Large intestine (tissue), 3 donors: ENCODE measurements around the gene WDR89. TPM values are rescaled to one million over a fixed set of nuclear protein-coding genes. Genes with fewer than 3 reads are reported as not detected.
"Not testable (repeated sequence)": the region's sequence is repeated elsewhere in the genome, so short reads cannot be mapped to it uniquely, and the experiment has no call there.

Source experiments
- DNase-seq, 2 donors: peaks; one replicate each; pipeline versions ENCODE4 v3.0.0 to v3.0.0-alpha.2; 2013
- H3K27ac ChIP-seq: one replicate; pipeline ENCODE4 v1.5.1; 2013; ENCODE audit warnings: low read length
- H3K27me3 ChIP-seq: 2 replicates; pipeline ENCODE4 v1.6.1; 2013; ENCODE audit warnings: low read length; ENCODE audit not compliant: control insufficient read depth, insufficient read depth
- H3K36me3 ChIP-seq: 2 replicates; pipeline ENCODE4 v1.6.1; 2013; ENCODE audit warnings: low read length; ENCODE audit not compliant: control insufficient read depth, insufficient read depth
- H3K4me1 ChIP-seq: one replicate; pipeline ENCODE4 v1.6.1; 2013; ENCODE audit warnings: low read length; ENCODE audit not compliant: control insufficient read depth, insufficient read depth
- H3K4me3 ChIP-seq: one replicate; pipeline ENCODE4 v1.5.1; 2013; ENCODE audit warnings: low read length
- H3K9me3 ChIP-seq: one replicate; pipeline ENCODE4 v1.6.1; 2013; ENCODE audit warnings: mild to moderate bottlenecking, low read depth, low read length, moderate library complexity; ENCODE audit not compliant: control insufficient read depth
- WGBS: methylation state at CpG from one replicate; pipeline ENCODE4 v1.1.5; 2013; ENCODE audit warnings: low lambda C conversion rate; ENCODE audit not compliant: insufficient coverage; 5-methylcytosine and 5-hydroxymethylcytosine counted together
- polyA plus RNA-seq: library from polyadenylated mRNA; unstranded; fragments of 120-200 nt; gene quantifications from one replicate; pipeline ENCODE4 v1.2.1, GENCODE V29; 2013

WDR89 gene
- polyA plus RNA-seq, 1 donor: 13.0 TPM

DNA sequence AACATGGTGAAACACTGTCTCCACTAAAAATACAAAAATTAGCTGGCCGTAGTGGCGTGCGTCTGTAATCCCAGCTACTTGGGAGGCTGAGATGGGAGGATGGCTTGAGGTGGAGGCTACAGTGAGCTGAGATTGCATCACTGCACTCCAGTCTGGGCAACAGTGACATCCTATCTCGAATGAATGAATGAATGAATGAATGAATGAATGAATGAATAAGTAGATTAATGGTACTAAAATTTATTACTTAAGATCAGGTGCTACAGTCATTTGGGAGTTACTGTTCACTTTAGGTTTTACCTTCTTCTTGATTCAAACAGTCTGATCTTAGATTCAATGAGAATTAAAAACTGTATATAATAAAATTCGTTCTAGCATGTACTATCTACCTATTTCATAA is 31.6 kb upstream of the WDR89 start:
- H3K4me3 ChIP-seq: no peak overlapping the region
- 83% methylated on average over 5 of the region's 5 CpGs for WGBS

DNA sequence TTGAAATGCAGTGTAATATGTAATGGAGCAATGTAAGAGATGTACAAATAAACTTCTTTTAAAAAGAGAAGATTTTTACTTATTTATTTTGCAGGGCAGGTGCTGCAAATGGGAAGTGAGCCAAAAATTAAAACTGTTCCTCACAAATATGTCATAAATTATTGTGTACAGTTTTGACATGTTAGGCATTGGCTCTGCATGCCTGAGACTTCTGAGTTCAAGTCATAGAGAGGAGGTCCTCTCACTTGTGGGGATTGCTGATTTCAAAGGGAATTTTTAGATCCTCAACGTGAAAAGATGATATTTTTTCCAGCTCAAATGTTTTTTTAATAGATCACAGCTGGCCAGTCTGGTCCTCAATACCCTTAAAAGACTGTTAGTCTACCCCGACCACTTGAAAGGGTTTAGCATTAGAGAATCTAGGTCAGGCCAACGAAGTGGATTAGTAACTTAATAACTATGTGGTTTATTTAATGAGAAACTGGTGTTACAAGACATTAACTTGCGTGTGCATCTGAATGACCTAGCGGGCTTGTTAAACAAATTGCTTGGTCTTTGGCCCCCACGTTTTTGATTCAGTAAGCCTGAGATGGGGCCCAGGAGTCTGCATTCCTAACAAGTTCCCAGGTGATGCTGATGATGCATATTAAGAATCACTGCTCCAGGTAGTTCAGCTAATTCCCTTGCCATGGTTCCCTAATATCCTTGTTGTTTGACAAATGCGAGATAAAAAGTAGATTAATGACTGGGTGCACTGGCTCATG is 30.9 kb upstream of the WDR89 start:
- Histone ChIP-seq H3K4me1 (no peaks in the 10 kb centered on the region), H3K27ac (no peak overlapping the region), H3K4me3 (no peak overlapping the region), H3K9me3 (no peaks in the 10 kb centered on the region), H3K27me3 (no peaks in the 10 kb centered on the region), H3K36me3 (no peaks in the 10 kb centered on the region)
- WGBS: no CpG with 5 or more reads among the region's 7 CpGs
- no peak for DNase-seq

More for the DNA sequence above, 31.6 kb upstream of the WDR89 start:
- Histone ChIP-seq H3K9me3 (no peaks in the 10 kb centered on the region), H3K4me1 (no peaks in the 10 kb centered on the region), H3K36me3 (no peaks in the 10 kb centered on the region), H3K27me3 (no peaks in the 10 kb centered on the region), H3K27ac (no peak overlapping the region)
- DNase-seq: no peak

DNA sequence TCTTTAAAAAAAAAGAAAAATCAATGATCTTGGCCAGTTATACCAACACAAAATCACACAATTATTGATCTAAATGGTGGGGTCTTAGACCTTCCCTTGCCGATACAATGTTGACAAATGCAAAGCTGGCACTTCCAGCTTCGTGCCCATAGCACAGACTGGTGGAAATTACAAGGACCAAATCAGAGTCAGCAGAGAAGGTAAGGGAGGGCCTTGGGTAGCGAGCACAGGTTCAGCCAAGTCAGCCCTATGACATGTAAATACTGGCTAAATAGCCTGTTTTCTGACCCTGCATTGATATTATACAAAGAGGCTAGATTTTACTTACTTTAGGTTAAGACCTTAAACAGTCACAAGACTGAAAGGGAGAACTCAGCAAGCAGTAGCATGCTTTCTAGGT is 30.3 kb upstream of the WDR89 start:
- Histone ChIP-seq H3K27ac (no peak overlapping the region), H3K27me3 (no peaks in the 10 kb centered on the region), H3K36me3 (no peaks in the 10 kb centered on the region), H3K4me3 (no peak overlapping the region), H3K9me3 (no peaks in the 10 kb centered on the region), H3K4me1 (no peaks in the 10 kb centered on the region)
- no CpG with 5 or more reads among the region's 3 CpGs for WGBS
- DNase-seq: no peak

DNA sequence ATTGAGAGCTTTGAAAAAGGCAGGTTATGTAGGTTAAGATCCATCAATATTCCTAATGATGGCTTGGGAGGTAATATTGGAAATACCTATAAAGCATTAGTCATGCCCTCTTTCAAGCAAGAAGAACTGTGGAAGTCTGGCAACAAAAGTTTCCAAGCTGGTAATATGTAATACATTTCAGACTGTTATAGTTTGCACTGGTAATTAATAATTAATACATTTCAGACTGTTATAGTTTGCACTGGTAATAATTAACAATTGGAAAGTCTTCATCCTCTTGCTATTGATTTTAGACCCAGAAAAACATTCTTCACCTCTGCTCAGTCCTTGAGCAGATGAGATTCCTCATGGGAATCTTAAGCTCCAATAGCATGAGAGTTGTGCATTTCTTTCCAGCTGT is 29.0 kb upstream of the WDR89 start:
- Histone ChIP-seq H3K27ac (no peak overlapping the region), H3K4me3 (no peak overlapping the region)

DNA sequence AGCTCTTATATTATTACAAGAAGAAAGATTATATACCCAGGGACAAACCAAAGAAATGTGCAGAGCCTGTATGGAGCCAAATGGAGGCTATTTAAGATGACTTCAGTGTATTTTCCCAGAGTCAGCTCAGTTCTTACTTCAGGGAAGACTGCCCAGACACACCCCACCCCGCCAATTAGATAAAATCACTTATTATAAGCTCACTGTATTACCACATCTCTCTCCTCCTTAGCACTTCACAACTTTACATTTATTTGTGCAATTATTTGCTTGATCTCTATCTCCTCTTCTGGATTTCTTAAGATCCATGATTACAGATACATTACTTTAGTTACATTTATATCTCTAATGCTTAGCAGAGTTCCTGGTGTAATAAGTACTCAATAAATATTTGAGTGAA is 24.7 kb upstream of the WDR89 start:
- Histone ChIP-seq H3K27me3 (no peaks in the 10 kb centered on the region), H3K4me3 (no peak overlapping the region), H3K9me3 (peaks cover 6% of the 10 kb centered on the region), H3K27ac (no peak overlapping the region), H3K4me1 (no peaks in the 10 kb centered on the region), H3K36me3 (no peaks in the 10 kb centered on the region)
- 70% methylated on average over 1 of the region's 1 CpG for WGBS
- DNase-seq: no peak

More for the DNA sequence above, 29.0 kb upstream of the WDR89 start:
- Histone ChIP-seq H3K4me1 (no peaks in the 10 kb centered on the region), H3K9me3 (no peaks in the 10 kb centered on the region), H3K36me3 (no peaks in the 10 kb centered on the region), H3K27me3 (no peaks in the 10 kb centered on the region)
- no peak for DNase-seq

DNA sequence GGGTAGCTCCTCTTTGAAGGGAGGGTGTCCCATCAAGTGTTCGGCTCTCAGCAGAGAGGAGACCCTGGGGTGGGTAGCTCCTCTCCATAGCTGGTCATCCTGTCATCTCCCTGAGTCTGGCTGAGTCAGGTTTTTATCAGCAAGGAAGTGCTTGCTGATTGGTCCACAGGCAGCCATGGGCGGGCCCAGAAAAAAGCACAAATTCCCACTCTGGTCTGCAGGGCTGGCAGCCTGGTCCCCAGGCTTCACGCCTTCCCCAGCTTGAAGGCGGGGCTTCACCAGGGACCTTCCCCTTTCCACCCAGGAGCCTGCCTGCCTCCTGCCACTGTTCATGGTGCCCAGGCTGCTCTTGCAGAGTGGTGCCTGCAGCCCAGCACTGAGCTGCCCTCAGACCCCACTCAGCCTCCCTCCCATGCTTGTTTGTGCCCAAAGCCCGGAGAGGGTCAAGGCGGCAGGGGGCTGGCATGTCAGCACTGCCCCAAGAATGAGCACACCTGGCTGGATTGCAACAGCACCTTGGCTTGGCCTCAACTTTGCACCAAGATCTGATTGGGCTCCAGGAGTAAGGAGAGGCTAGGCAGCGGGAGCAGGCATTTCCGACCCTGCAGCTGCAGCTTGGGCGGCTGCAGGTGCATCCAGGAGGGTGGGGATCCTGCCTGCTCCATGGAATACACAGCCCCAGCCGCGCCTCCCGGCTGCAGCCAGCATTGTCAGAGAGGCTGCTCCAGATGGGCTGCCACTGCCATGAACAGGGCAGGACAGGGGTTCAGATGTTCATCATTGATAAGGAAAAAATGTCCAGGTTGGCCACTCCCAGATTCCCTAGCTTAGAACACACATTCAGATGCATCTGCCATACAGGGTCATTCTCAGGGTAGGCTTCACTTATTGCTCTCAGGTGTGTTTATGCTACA is 22.0 kb upstream of the WDR89 start:
- H3K36me3 ChIP-seq: no peaks in the 10 kb centered on the region
- H3K27me3 ChIP-seq: no peaks in the 10 kb centered on the region
- WGBS: no CpG with 5 or more reads among the region's 12 CpGs
- no peak overlapping the region for H3K4me3 ChIP-seq
- no peak for DNase-seq
- peaks cover 6% of the 10 kb centered on the region for H3K9me3 ChIP-seq
- no peak overlapping the region for H3K27ac ChIP-seq
- H3K4me1 ChIP-seq: no peaks in the 10 kb centered on the region

DNA sequence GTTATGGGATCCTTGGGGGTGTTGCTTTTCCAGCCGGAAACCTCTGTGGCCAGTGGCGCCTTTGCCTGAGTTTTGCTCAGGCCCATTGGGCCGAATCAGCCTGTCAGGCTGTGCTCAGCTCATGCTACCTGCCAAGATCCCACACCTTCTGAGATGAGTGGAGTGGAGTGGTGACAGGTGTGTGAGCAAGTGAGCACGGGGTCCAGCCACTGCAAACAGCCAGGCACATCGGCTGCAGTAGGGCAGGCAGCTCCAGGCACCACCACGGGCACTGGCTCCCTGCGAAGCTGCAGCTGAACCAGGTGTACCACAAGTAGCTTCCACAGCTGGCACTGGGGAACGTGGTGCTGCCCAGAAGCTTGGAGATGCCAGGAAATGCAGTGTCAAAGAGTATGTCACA is 21.1 kb upstream of the WDR89 start:
- Histone ChIP-seq H3K36me3 (no peaks in the 10 kb centered on the region), H3K9me3 (peaks cover 6% of the 10 kb centered on the region), H3K4me1 (no peaks in the 10 kb centered on the region), H3K27ac (no peak overlapping the region), H3K4me3 (no peak overlapping the region), H3K27me3 (no peaks in the 10 kb centered on the region)
- no peak for DNase-seq
- WGBS: no CpG with 5 or more reads among the region's 8 CpGs

DNA sequence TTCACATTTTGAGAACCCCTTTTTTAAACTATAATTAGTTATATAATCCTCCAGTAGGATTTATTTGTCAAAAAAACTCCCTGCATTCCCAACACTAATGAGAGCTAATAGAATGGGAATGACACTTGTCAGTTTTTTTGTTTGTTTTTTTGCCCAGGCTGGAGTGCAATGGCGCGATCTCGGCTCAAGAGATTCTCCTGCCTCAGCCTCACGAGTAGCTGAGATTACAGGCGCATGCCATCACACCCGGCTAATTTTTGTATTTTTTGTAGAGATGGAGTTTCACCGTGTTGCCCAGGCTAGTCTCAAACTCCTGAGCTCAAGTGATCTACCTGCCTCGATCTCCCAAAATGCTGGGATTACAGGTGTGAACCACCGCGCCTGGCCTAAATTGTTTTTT is 20.2 kb upstream of the WDR89 start:
- H3K4me1 ChIP-seq, H3K4me3 ChIP-seq, H3K27ac ChIP-seq, H3K27me3 ChIP-seq, H3K9me3 ChIP-seq, DNase-seq, H3K36me3 ChIP-seq: not testable (repeated sequence)
- WGBS: no CpG with 5 or more reads among the region's 10 CpGs

DNA sequence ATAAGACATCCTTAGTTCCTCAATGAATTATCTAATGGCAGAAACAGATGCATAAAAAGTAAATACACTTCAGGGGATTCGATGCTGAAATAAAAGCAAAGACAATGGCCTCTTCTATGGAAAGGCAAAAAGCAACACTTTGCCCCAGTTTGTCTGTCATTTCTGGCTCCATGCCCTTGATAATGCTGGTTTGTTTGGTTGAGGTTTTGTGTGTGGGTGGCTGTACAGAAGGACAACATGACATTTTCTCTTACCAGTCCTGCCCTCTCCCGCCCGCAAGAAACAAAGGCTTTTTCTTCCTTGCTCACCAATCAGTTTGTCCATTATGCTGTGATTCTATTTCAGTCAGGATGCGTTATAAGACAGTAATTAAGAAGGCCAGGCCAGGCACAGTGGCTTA is 18.1 kb upstream of the WDR89 start:
- WGBS: no CpG with 5 or more reads among the region's 4 CpGs
- no peaks in the 10 kb centered on the region for H3K27me3 ChIP-seq
- H3K27ac ChIP-seq: no peak overlapping the region

DNA sequence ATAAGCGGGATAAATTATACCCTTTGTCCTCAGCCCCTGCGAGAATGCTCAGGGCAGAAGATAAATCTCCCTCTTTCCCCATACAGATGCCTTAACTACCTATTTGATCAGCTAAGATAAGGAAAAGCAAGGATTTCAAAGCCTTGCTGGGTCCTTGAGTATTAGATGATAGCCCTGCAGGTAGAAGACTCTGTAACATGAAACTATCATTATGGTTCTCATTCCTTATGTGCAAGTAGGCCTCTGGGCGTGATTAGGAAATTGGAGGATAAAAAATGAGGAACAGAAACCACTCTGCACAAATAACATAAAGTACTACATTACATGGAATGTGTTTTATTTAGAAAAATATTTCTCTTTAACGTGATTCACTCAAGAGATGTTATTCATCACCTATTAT is 14.5 kb upstream of the WDR89 start:
- H3K36me3 ChIP-seq: no peaks in the 10 kb centered on the region
- H3K27me3 ChIP-seq: no peaks in the 10 kb centered on the region
- no peak overlapping the region for H3K27ac ChIP-seq
- no peaks in the 10 kb centered on the region for H3K9me3 ChIP-seq
- WGBS: 71% methylated on average over 1 of the region's 4 CpGs
- no peak overlapping the region for H3K4me3 ChIP-seq
- H3K4me1 ChIP-seq: no peaks in the 10 kb centered on the region
- DNase-seq: no peak

More for the DNA sequence above, 18.1 kb upstream of the WDR89 start:
- Histone ChIP-seq H3K36me3 (no peaks in the 10 kb centered on the region), H3K4me3 (no peak overlapping the region), H3K4me1 (no peaks in the 10 kb centered on the region), H3K9me3 (peaks cover 6% of the 10 kb centered on the region)
- no peak for DNase-seq
